Muscle of arm (tissue), 14 donors: ENCODE results near the gene LYZL6. TPM values are rescaled to one million over a fixed set of nuclear protein-coding genes. Genes with fewer than 3 reads are reported as not detected.

Experiments
- DNase-seq: peaks from one replicate; pipeline ENCODE4 v3.0.0-alpha.2; 2013
- long read RNA-seq, 11 donors: transcript quantifications; one replicate each; lab custom pipeline, GENCODE V29; 2026
- polyA plus RNA-seq, 12 donors: library from polyadenylated mRNA; unstranded; fragments of 120-200 nt; gene quantifications; one replicate each; pipeline ENCODE4 v1.2.1, GENCODE V29; 2013; ENCODE audit not compliant: insufficient read length in 12 of 12

Gene LYZL6, protein sequence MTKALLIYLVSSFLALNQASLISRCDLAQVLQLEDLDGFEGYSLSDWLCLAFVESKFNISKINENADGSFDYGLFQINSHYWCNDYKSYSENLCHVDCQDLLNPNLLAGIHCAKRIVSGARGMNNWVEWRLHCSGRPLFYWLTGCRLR
- not detected for polyA plus RNA-seq
- long read RNA-seq, donor 1 = 0 reads
- long read RNA-seq, donor 2 = 0 reads
- long read RNA-seq, donor 3 = 0 reads
- long read RNA-seq, donor 4 = 0 reads
- long read RNA-seq, donor 5 = 0 reads
- long read RNA-seq, donor 6 = 0 reads
- long read RNA-seq, donor 7 = 0 reads
- long read RNA-seq, donor 8 = 0 reads
- long read RNA-seq, donor 9 = 0 reads
- long read RNA-seq, donor 10 = 0 reads
- long read RNA-seq, donor 11 = 0 reads

DNA sequence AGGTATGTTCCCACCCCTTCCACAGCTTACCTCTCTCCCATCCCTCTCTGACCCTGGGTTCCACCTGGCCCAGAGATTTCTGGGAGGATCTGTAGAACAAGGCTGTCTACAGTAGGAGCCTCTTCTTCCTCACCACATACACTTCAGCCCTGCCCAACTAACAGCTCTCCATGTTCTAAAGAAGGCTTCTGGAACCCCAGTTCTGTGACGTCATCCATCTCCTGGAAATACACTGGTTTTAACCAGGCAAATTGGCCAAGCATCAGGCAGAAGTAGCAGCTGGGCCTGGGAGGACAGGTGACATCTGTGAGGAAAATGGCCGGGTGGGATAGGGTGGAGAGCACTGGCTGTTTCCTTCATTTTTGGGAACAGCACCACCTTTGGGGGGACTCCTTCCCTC lies at the start of gene LYZL6:
LYZL6 (minus strand) TSS at position 177 of the 400 bp plus-strand sequence. CDS start 4,357 bp downstream, outside the sequence.
- no peak for DNase-seq

DNA sequence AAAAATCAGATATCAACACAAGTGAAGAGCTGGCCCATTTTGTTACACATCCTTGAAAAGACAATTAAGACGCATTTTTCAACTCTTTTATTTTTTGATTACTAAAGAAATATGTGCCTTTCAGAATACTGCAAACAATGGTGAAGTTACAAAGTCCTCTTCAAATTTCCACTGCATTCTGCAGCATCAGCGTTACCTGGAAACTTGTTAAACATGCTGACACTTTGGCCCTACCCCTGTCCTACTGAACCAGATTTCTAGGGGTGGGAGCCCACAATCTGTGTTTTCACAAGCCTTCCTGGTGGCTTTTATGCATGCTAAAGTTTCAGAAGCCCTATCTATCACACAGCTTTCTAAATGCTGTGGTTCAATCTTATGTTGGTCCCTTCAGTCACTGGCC lies 47.6 kb upstream of the LYZL6 start:
- no peak for DNase-seq

DNA sequence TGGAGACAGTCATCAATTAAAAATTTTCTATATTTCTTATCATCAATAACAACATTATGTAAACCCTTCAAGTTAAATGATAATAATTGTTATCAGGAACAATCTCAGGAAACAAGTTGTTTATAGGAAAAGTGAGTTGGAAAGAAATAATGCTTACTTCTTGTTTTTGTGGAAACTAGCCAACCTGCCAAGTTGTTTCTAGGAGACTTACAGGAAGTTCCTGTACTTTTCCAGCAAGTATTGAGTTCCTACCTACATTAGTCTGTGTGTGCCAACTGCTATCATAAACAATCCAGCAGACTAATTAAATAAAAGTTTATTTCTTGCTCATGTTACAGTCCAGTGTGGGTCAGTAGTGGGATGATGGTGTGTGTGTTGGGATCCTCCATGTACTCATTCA lies 44.7 kb upstream of the LYZL6 start:
- DNase-seq = no peak

DNA sequence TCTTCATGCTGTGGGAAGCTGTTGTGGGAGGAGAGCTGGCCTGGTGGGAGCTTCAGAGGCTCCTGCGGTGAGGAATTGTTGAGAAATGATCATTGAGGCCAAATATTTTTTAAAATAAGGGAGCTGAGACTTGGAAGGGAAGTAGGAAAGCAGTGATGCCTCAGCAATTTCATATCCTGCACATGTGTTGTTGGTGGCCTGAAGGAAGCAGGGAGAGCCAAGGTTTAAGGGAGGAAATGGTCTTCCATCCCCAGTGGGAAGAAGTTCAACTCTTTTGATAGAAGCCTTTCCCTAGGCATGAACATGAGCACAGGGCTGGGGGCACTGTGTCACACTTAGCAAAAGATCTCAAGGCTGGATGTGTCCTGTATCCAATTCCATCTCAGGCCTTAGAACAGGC lies 43.1 kb upstream of the LYZL6 start, which contains the start of gene CCL14:
CCL14 (minus strand) TSS at position 87 of the 400 bp plus-strand sequence; CDS start at position 7, 80 bp downstream.
- no peak for DNase-seq

DNA sequence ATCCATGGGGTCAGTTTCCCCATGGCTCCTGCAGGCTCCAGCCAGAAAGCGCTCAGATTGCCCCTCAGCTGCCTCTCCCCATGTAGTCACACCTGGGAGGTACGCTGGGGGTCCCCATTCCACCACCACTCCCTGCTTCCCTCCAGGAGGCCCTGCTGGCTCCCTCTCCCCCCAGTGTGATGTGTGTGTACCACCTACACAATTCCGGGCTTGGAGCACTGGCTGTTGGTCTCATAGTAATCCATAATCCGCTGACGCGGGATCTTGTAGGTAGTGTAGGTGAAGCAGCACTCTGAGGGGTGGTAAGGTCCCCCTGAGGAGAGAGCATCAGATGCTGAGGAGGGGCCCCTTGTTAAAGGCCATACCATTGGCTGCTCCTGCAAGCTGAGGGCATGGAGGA lies 40.6 kb upstream of the LYZL6 start:
- no peak for DNase-seq

DNA sequence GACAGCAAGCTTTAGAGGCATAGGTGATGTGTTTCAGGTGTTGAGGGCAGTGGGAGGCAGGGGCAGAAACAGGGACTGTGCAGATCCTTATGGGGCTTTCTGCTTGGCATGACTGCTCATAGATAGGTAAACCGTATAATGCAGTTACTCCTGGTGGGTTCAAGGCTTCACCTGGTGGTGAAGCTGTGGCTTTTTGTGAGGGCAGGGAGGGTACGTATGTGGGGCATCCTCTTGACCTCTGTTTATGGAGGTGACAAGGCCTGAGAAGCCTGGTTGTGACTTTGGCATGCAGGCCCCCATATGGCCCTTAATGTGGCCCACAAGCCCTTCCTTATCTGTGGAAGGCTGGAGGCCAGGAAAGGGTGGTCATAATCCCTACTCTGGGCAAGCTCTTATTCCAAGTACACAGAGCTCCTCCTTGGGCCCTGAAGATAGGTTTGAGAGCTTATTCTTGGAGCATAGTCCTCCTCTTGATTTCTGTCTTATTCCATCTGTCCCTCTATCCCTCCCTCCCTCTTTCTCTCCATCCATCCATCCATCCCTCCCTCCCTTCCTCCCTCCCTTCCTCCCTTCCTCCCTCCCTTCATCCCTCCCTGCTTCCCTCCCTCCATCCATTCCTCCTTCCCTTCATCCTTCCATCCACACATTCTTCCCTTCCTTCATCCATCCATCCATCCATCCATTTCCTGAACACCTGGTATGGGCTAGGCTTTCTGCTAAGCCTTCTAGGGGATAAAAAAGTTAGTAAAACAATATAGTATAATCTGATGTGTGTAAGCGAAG lies 39.1 kb upstream of the LYZL6 start:
- DNase-seq = no peak

DNA sequence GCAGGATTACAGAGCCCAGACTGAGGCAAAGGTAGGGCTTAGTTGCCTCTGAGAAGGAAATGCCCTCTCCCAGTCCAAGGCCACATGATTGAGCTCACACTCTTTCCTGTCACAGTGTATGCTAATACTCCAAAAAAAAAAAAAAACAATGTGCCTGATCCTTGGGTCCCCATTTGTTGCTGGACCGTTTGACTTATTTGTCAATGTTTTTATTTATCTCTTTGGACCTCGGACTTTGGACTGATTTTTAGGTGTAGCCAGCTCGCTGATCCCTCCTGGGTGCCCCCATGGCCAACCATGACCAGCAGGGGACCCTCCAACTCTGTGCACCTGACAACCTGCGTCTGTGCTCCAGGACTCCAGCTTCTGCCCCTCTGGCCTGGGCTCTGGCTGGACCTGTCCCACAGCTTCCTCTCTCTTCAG lies 38.4 kb upstream of the LYZL6 start:
- DNase-seq = no peak

DNA sequence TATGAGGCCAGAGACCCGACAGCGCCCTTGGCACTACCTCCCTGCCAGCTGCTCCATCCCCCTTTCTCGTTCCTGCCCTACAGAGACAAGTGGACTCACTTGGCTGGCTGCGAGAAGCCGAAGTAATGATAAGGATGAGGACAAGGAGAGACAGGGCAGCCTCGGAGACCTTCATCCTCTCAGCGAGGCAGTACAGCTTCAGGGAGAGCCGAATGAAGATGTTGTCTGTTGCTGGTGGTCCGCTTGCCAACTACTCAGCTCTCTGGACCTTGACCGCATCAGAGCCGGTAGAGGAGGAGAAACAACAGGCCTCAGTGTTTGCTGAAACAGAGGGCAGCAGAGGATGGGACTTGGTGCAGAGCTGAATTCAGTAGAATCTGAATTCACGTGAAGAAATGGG lies 37.7 kb upstream of the LYZL6 start, which contains the start of gene CCL16:
CCL16 (minus strand) TSS at position 252 of the 400 bp plus-strand sequence; CDS start at position 175, 77 bp downstream.
- DNase-seq = no peak

DNA sequence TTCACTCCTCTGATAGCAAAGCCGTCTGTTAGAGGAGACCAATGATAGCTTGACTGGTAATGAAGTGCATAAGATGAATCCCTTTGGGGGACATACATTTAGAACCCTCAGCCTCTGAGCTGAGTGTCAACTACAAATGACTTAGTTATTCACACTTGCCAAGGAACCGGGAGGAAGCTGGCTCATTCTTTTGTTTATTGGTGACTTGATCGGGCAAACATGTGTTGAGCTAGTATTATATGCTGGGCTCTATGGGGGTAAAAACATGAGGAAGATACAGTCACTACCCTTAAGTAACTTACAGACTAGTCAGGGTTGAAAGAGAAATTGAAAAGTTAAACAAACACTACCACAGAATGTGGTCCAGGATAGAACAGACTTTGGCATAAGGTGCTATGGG lies 34.8 kb upstream of the LYZL6 start:
- DNase-seq = no peak

DNA sequence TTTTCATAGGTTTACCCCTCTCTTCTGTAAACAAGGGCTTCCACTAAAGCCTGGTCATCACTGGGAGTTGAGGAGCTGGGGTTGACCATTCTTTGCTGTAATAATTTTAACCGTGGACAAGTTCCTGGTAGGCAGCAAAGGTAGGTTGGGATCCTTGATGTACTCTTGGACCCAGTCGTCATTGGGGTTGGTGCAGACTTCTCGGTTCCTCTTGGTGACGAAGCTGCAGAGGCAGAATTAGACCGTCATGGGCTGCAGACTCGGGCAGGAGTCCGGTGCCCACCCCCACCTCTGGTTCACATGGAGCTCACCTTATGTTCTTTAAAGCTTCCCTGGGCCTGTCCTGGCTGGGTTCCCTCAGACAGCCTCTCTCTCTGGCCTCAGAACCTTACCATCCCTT lies 34.0 kb upstream of the LYZL6 start:
- no peak for DNase-seq

DNA sequence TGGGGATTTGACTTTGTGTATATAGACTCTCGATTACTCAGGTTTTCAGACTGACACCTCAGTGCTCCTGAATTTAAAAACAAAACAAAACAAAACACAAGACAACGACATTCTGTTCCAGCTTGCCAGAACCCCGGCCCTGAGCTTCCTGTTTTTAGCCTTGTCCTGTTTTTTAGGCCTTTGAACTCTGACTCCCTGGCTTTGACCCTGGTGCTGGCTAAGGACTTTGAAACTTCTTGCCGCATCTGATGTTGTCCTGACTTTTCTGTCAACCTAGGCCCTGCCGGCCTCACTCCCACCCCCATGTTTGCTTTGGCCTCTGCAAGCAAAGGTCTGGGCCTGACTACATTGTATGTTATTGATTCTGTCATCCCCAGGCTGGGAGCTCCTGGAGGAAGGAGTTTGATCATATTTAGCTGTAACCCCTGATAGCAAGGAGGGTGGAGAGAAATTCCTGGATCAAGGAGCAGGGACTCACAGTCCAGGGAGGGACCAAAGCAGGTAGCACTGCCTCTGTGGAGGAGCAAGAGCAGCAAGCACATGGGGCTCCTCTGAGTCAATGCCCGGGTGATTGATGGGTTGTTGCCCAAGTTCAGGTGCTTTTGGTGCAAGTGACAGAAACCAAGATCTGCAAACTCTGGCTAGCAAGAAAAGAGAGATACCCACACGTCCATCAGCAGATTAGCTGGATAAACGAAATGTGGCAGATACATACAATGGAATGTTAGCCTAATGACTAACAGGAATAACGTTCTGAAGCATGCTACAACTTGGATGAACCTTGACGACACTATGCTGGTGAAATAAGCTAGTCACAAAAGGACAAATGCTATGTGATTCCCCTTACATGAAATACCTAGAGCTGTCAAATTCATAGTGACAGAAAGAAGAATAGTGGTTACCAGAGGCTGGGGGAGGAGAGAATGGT lies 30.1 kb upstream of the LYZL6 start:
- DNase-seq = no peak

DNA sequence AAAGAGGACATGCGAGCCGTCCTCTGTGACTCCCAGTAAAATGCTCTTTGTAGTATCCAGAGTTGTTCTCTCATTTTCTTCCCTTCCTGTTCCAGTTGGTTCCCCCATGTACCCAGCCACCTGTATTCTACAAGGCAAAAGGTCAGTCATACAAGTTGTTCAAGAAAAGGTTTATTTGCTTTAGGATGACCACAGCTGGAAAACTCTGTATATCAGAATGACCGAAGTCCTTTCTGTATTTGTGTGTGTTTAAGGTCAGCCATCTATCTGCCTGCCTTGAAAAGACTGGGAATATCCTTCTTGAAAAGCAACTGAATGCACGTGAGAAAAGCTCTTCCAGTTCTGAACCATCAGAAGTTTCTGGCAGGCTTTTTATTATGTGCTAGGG lies 29.4 kb upstream of the LYZL6 start:
- no peak for DNase-seq

DNA sequence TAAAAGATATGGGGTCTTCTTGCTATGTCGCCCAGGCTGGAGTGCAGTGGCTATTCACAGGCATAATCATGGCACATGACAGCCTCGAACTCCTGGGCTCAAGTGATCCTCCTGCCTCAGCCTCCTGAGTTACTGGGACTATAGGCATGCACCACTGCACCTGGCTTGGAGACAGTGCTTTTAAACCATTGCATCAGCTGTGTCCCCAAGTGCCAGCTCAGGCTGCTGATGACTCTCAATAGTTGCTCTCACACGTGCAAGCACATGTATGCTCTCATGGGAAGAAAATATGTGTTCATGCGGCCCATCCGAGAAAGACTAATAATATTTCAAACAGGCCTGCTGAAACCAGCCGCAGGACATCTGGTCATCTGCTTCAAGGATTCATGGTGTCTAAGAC lies 29.0 kb upstream of the LYZL6 start:
- no peak for DNase-seq

DNA sequence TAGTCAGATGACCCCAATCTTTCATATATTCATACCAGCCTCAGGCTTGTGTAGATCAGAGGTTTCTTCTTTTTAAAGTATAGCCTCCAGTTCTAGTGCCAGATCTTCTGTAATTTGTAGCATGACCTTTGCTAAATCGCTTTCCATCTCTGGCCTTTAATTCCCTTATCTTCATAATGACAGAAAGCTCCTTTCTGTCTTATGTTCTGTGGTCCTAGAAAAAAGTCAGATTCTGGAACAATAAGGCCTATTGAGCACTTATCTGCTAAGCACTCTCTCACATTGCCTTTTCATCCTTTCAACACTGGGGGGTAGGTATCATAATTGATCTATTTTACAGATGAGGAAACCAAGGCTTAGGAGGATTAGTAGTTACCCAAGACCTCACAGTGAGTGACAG lies 28.6 kb upstream of the LYZL6 start:
- no peak for DNase-seq

DNA sequence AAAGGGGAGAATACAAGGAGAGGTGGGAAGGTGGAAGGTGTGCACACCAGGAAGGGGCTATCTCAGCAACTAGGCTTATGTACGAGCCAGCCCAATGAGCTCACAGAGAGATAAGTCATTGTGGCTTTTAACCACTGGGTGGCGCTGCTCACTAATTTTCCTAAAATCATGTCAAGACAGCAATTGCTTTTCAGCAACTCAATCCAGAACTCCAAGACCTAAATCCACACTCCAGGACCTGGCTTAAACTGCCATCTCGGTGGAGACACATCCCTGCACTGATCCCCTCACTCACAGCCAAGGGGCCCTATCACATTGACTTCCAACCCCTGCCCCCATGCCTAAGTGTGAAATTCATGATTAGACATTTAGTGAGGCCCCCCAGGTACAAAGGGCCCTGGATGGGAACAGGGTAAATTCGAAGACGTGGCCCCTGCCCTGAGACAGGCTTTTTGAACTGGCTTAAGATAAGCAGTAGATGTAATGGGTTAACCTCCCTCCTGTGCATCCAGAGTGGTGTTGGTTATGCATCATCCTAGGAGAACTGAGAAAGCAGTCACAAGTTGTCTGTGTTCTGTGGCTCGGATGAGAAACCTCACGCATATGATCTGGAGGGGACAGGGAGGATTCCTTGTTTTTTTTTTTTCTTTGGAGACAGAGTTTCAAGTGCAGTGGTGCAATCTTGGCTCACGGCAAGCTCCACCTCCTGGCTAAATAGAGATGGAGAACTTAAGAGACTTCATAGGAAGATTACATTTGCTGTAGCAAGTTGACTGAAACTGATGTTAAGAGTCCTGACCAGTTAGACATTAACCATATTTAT lies 26.3 kb upstream of the LYZL6 start:
- DNase-seq = peak; percentile 80

DNA sequence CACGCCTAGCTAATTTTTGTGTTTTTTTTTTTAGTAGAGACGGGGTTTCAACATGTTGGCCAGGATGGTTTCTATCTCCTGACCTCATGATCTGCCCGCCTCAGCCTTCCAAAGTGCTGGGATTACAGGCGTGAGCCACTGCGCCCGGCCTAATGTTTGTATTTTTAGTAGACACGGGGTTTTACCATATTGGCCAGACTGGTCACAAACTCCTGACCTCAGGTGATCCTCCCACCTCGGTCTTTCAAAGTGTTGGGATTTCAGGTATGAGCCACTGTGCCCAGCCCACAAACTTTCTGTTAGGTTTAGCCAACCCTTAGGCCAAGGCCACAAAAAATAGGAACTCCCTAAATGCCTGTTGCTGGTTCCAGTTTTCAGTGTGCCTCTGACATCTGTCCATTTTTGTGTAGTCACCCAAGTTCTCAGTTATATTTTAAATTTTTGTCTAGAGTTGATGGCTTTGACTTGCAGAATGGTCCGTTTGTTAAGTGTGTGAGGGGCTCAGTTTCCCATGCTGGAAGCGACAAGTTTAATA lies 25.1 kb upstream of the LYZL6 start:
- no peak for DNase-seq

DNA sequence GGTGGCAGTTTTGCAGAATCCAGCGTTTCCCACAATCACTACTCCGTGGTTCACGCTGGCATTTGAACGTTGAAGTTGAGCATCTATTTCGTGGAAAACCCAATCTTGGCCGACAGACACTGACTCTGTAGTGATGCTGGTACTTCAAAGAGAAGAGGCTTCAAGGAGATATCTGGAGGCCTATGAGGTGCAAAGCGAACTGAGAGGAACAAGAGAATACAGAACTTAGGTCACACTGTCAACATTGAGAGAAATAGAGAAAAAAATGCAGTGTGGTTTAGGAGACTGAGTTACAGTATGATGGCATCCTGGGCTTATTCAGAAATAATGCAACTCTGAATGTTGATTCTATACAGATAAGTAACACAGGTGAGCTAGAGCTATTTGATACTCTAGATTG lies 21.8 kb upstream of the LYZL6 start:
- no peak for DNase-seq

DNA sequence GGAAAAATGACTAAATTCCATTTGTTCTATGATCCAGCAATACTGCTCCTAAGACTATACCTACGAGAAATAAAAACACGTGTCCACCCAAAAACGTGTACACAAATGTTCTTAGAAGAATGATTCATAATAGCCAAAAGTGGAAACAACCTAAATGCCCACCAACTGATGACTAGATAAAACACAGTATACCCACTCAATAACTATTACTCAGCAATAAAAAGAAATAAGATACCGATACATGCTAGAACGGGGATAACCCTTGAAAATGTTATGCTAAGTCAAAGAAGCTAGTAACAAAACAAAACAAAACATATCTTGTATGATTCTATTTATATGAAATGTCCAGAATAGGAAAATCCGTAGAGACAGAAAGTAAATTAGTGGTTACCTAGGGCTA lies 20.1 kb upstream of the LYZL6 start:
- no peak for DNase-seq

DNA sequence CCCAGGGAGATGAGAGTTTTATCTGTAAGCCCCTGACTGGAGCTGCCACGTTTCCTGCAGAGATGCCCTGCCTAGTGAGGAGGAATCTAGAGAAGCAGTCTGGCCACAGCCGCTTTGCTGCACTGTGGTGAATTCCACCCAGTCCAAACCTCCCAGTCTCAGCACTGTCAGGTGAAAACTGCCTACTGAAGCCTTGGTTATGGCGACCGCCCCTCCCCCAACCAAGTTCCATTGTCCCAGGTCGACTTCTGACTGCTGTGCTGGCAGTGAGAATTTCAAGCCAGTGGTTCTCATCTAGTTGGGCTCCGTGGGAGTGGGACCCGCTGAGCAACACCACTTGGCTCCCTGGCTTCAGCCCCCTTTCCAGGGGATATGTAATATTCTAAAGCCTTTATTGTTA lies 10.2 kb upstream of the LYZL6 start:
- DNase-seq = no peak

DNA sequence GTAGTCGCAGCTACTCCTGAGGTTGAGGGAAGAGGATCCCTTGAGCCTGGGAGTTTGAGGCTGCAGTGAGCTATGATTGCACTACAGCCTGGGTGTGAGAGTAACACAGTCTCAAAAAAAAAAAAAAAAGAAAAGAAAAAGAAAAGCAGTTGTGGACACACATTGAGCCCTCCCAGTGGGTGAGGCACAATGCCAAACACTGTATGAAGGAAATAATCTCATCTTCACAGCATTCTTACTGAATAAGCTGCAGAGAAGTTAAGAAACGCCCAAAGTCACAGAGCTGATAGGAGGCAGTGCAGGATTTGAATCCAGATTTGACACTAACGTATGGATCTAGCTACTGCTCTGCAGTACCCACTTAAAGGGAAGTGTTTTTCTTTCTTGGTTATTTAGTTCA lies 5.9 kb upstream of the LYZL6 start:
- DNase-seq = no peak

DNA sequence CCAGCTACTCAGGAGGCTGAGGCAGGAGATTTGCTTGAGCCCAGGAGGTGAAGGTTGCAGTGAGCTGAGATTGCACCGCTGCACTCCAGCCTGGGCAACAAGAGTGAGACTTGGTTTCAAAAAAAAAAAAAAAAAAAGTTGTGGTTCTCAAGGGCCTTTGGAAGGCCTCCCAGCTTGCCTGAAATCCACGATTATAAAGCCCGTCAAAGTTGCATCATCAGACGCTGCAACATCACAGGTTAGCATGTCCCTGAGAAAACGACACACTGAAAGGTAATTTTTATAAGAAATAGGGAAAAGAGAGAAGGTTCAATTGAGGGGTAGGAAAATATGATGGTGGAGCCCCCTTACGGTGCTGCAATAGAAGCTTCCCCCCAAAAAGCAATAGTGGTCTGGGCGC lies 4.6 kb upstream of the LYZL6 start:
- DNase-seq = no peak
